Spleen (tissue), 7 donors: ENCODE results near the gene TMEM50B.

Experiments used
- CTCF ChIP-seq, 11 experiments: fragments of 200-600 bp in 7 of 11; fragments of 450-650 bp in 4 of 11; sonication (generic) in 4 of 11; IDR thresholded peaks in 8 of 11; conservative IDR thresholded peaks in 3 of 11; 1 replicate in 7 of 11; 2 replicates in 4 of 11; pipeline versions ENCODE4 v1.4.0 to v1.8.0; 2016 to 2021; ENCODE audit warnings: antibody characterized with exemption in 11 of 11, inconsistent platforms in 4 of 11, mild to moderate bottlenecking in 1 of 11
- POLR2A ChIP-seq, 3 donors: fragments of 450-650 bp; IDR thresholded peaks; one replicate each; pipeline ENCODE4 v1.5.1; 2017; ENCODE audit warnings: antibody characterized with exemption in 3 of 3, mild to moderate bottlenecking in 1 of 3
- donor health status: DM: no; HTN: no; CAD: no; lungs with moderate emphysema.
- donor health status: DM: no; HTN: no; CAD: no.
- donor health status: DM: no; HTN: no; CAD: no.

- no peak for TF ChIP-seq CTCF (IDR thresholded peaks at IDR 0.05 in 8 of 11, conservative IDR thresholded peaks at IDR 0.05 in 3 of 11)
- no peak for TF ChIP-seq POLR2A (IDR thresholded peaks at IDR 0.05)
Observed at GRCh38 chr21:33428669-33429068, 51.1 kb downstream of the TMEM50B start.
